SU-DHL-6 (cell line): ENCODE results near the gene CPNE1.

Source experiments
- H2AFZ ChIP-seq: fragments of 200-600 bp; sonication (generic); 2 replicates; pipeline ENCODE4 v1.6.1; 2014; ENCODE audit warnings: low read depth, mild to moderate bottlenecking, moderate library complexity, mixed read lengths, antibody characterized with exemption, low read length; ENCODE audit not compliant: severe bottlenecking
- H3F3A ChIP-seq: fragments of 200-600 bp; shearing (Covaris generic); 2 replicates; pipeline ENCODE4 v1.6.0; 2016; ENCODE audit warnings: antibody characterized with exemption, mild to moderate bottlenecking; ENCODE audit not compliant: insufficient read depth
- H3K27ac ChIP-seq: fragments of 200-600 bp; sonication (generic); 2 replicates; pipeline ENCODE4 v1.5.1; 2016; ENCODE audit warnings: low read depth, mild to moderate bottlenecking, low read length, moderate library complexity, mixed read lengths
- H3K27me3 ChIP-seq: fragments of 200-600 bp; sonication (generic), shearing (Covaris generic); 2 replicates; pipeline ENCODE4 v1.6.0; 2014; ENCODE audit warnings: mild to moderate bottlenecking, low read length
- H3K36me3 ChIP-seq: fragments of 200-600 bp; sonication (generic); 2 replicates; pipeline ENCODE4 v1.6.1; 2014; ENCODE audit warnings: mild to moderate bottlenecking, low read length, mixed read lengths
- H3K4me2 ChIP-seq: fragments of 300-600, 200-600 bp; shearing (Covaris generic), sonication (generic); 2 replicates; pipeline ENCODE4 v1.6.0; 2014; ENCODE audit warnings: low read length, low read depth, mild to moderate bottlenecking; ENCODE audit not compliant: poor library complexity, severe bottlenecking
- H3K4me3 ChIP-seq: fragments of 200-600 bp; sonication (generic); 2 replicates; pipeline ENCODE4 v1.5.1; 2014; ENCODE audit warnings: antibody characterized with exemption, low read length, mild to moderate bottlenecking, mixed read lengths; ENCODE audit not compliant: insufficient read depth, poor library complexity, severe bottlenecking
- H3K79me2 ChIP-seq: fragments of 200-600 bp; sonication (generic); 2 replicates; pipeline ENCODE4 v1.6.1; 2014; ENCODE audit warnings: mild to moderate bottlenecking, low read length, moderate library complexity; ENCODE audit not compliant: insufficient read depth
- H3K9ac ChIP-seq: fragments of 200-600 bp; sonication (generic); 2 replicates; pipeline ENCODE4 v1.7.0; 2014; ENCODE audit warnings: mild to moderate bottlenecking, low read length
- H3K9me2 ChIP-seq: fragments of 200-600 bp; sonication (generic); replicated peaks from 2 replicates; pipeline ENCODE4 v1.6.1; 2014; ENCODE audit warnings: low read length; ENCODE audit not compliant: insufficient read depth
- H3K9me3 ChIP-seq: fragments of 200-600 bp; sonication (generic); 2 replicates; pipeline ENCODE4 v1.6.1; 2014; ENCODE audit warnings: low read length, mixed read lengths; ENCODE audit not compliant: insufficient read depth
- H4K20me1 ChIP-seq: fragments of 200-600 bp; sonication (generic); 2 replicates; pipeline ENCODE4 v1.6.1; 2014; ENCODE audit warnings: low read depth, mild to moderate bottlenecking, antibody characterized with exemption, low read length, moderate library complexity, mixed read lengths
- EZH2phosphoT487 ChIP-seq: fragments of 200-600 bp; sonication (generic), shearing (Covaris generic); conservative IDR thresholded peaks from 2 replicates; pipeline ENCODE4 v1.6.1; 2018; ENCODE audit warnings: mild to moderate bottlenecking, antibody characterized with exemption, low read length, moderate library complexity, mixed read lengths
- TF ChIP-seq, protein P1 (sequence below): fragments of 200-600 bp; sonication (generic); IDR thresholded peaks from one replicate; pipeline ENCODE4 v1.5.1; 2017; ENCODE audit warnings: antibody characterized with exemption, mild to moderate bottlenecking, low read length, moderate library complexity; ENCODE audit not compliant: insufficient read depth, poor library complexity, severe bottlenecking

CPNE1 gene

DNA sequence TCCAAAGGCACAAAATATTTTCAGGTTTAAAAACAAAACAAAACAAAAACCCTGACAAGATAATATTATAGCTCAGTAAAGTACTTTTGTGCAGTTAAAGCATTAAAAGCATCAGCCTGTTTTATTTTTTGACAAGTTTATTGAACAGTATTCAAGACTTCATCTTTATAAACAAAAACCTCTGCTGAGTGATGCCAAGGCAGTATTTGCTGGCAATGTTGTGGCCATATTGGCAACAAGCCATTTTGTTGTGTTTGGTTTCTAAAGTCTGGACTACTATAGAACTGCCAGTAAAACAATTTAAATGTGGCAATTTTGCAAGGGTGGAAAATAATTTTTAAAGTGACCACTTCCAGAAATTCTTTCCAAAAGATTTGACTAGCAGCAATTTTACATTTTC, 15.9 kb downstream of the CPNE1 start:
- Histone ChIP-seq H3K9ac (no peak overlapping the region), H3K4me3 (no peak overlapping the region), H3K9me2 (no peaks in the 10 kb centered on the region), H3K9me3 (no peaks in the 10 kb centered on the region), H2AFZ (no peak overlapping the region), H3K36me3 (peaks cover 20% of the 10 kb centered on the region; the same call in 1 of the 2 replicates), H3K27me3 (no peaks in the 10 kb centered on the region), H4K20me1 (peaks cover 20% of the 10 kb centered on the region), H3K27ac (no peak overlapping the region), H3K4me2 (no peak overlapping the region), H3F3A (peaks cover 25% of the 10 kb centered on the region), H3K79me2 (peaks cover 79% of the 10 kb centered on the region)
- TF ChIP-seq, protein P1, sequence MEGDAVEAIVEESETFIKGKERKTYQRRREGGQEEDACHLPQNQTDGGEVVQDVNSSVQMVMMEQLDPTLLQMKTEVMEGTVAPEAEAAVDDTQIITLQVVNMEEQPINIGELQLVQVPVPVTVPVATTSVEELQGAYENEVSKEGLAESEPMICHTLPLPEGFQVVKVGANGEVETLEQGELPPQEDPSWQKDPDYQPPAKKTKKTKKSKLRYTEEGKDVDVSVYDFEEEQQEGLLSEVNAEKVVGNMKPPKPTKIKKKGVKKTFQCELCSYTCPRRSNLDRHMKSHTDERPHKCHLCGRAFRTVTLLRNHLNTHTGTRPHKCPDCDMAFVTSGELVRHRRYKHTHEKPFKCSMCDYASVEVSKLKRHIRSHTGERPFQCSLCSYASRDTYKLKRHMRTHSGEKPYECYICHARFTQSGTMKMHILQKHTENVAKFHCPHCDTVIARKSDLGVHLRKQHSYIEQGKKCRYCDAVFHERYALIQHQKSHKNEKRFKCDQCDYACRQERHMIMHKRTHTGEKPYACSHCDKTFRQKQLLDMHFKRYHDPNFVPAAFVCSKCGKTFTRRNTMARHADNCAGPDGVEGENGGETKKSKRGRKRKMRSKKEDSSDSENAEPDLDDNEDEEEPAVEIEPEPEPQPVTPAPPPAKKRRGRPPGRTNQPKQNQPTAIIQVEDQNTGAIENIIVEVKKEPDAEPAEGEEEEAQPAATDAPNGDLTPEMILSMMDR: no peak
- TF ChIP-seq EZH2phosphoT487: no peak

DNA sequence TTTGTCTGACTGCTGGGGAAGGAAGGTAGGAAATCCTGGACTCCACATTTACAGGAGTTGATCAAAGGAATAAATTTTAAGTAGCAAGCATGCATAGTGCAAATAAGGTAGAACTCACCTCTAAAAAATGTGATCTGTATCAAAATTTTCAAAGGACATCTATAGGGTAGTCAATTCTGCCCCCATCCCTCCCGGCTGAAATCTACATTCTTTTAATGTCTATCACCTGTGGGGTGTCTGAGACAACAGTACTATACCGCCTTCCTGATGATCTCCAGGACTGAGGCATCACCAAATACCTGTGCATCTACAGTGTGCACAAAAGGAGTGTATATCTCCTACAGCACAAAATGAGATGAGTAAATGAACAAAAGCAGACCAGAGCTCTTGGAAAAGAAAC, 19.9 kb downstream of the CPNE1 start:
- H3K79me2 ChIP-seq: peaks cover 39% of the 10 kb centered on the region
- no peaks in the 10 kb centered on the region for H4K20me1 ChIP-seq

DNA sequence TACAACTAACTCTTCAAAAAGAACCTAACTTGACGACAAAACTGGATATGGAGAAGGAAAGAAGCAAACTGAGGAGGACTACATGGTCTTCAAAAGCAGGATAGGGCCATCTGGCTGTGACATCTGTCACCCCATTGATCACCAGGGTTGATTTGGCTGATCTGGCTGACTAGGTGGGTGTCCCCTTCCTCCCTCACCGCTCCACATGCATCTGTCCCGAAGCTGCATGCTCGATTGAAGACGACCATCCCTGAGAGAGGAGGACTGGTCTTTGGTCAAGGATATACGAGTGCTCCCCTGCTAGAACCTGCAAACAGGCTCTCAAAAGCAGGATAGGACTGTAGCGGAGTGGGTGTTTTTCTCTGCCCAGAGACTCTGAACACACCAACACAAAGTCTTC, 21.7 kb downstream of the CPNE1 start:
- no peaks in the 10 kb centered on the region for H3K9me2 ChIP-seq
- H3K4me3 ChIP-seq: no peak overlapping the region
- peaks cover 8% of the 10 kb centered on the region for H3F3A ChIP-seq
- no peaks in the 10 kb centered on the region for H3K36me3 ChIP-seq
- no peak overlapping the region for H3K27ac ChIP-seq
- TF ChIP-seq, protein P1: no peak
- no peak for TF ChIP-seq EZH2phosphoT487
- H3K9ac ChIP-seq: no peak overlapping the region
- H3K4me2 ChIP-seq: no peak overlapping the region
- H4K20me1 ChIP-seq: no peaks in the 10 kb centered on the region
- H3K27me3 ChIP-seq: no peaks in the 10 kb centered on the region
- H3K79me2 ChIP-seq: peaks cover 21% of the 10 kb centered on the region; the same call in 1 of the 2 replicates
- H2AFZ ChIP-seq: no peak overlapping the region
- no peaks in the 10 kb centered on the region for H3K9me3 ChIP-seq

More for the DNA sequence above, 19.9 kb downstream of the CPNE1 start:
- Histone ChIP-seq H3K36me3 (peaks cover 10% of the 10 kb centered on the region; the same call in 1 of the 2 replicates), H3K27ac (no peak overlapping the region), H3K9me3 (no peaks in the 10 kb centered on the region), H3F3A (peaks cover 11% of the 10 kb centered on the region), H3K4me2 (no peak overlapping the region), H3K9ac (no peak overlapping the region), H3K27me3 (no peaks in the 10 kb centered on the region), H2AFZ (no peak overlapping the region), H3K9me2 (no peaks in the 10 kb centered on the region), H3K4me3 (no peak overlapping the region)
- no peak for TF ChIP-seq EZH2phosphoT487
- TF ChIP-seq, protein P1: no peak
